Tibial nerve (tissue), 4 donors: ENCODE measurements around the gene SGSM1. TPM values are rescaled to one million over a fixed set of nuclear protein-coding genes. Genes with fewer than 3 reads are reported as not detected.
A peak's percentile ranks its signal among the peaks of the same experiment; 100 is the strongest.

Experiments
- DNase-seq, 2 donors: peaks; one replicate each; pipeline ENCODE4 v3.0.0-alpha.2; 2019; ENCODE audit warnings: low spot score in 2 of 2
- H3K27ac ChIP-seq, 4 donors: fragments of 200-600 bp; sonication (generic) in 3 of 4; one replicate each; pipeline ENCODE4 v1.5.1; 2017 to 2019; ENCODE audit warnings: mild to moderate bottlenecking in 1 of 4
- H3K27me3 ChIP-seq, 2 donors: fragments of 200-600 bp; sonication (generic) in 1 of 2; one replicate each; pipeline versions ENCODE4 v1.5.1 to v1.6.0; 2017 to 2019
- H3K36me3 ChIP-seq, 3 donors: fragments of 200-600 bp; sonication (generic); one replicate each; pipeline ENCODE4 v1.5.1; 2018 to 2019
- H3K4me1 ChIP-seq, 4 donors: fragments of 200-600 bp; sonication (generic) in 3 of 4; one replicate each; pipeline ENCODE4 v1.5.1; 2017 to 2019
- H3K4me3 ChIP-seq, 4 donors: fragments of 200-600 bp; sonication (generic) in 3 of 4; one replicate each; pipeline ENCODE4 v1.5.1; 2017 to 2019; ENCODE audit warnings: mild to moderate bottlenecking in 1 of 4, moderate library complexity in 1 of 4
- H3K9me3 ChIP-seq, 4 donors: fragments of 200-600 bp; sonication (generic) in 3 of 4; one replicate each; pipeline ENCODE4 v1.5.1; 2017 to 2019
- CTCF ChIP-seq, 5 experiments: fragments of 200-600 bp in 3 of 5; fragments of 450-650 bp in 2 of 5; sonication (generic) in 3 of 5; IDR thresholded peaks; one replicate each; pipeline ENCODE4 v1.5.1; 2016 to 2019; ENCODE audit warnings: antibody characterized with exemption in 5 of 5, mild to moderate bottlenecking in 3 of 5, moderate library complexity in 2 of 5
- EP300 ChIP-seq, 2 donors: sonication (generic); formaldehyde crosslinking; IDR thresholded peaks; one replicate each; pipeline ENCODE4 v1.6.1; 2017; ENCODE audit warnings: antibody characterized with exemption in 2 of 2, mild to moderate bottlenecking in 1 of 2
- POLR2A ChIP-seq, 2 donors: fragments of 450-650 bp; IDR thresholded peaks; one replicate each; pipeline ENCODE4 v1.6.1; 2017; ENCODE audit warnings: antibody characterized with exemption in 2 of 2, mild to moderate bottlenecking in 2 of 2, moderate library complexity in 2 of 2
- WGBS, 2 donors: methylation state at CpG; one replicate each; pipeline ENCODE4 v1.1.5; 2018; 5-methylcytosine and 5-hydroxymethylcytosine counted together
- small RNA-seq: library from RNA; depleted of rRNA; stranded (forward); fragments of <200 nt; gene quantifications from one replicate; pipeline ENCODE3, GENCODE V24; 2016
- total RNA-seq, 4 donors: library from RNA; depleted of rRNA; stranded (reverse); fragments of >200 nt; gene quantifications; one replicate each; pipeline ENCODE4 v1.1.0, GENCODE V29; 2016

Gene SGSM1
- total RNA-seq, 4 donors from 2014 or later = 0.22 to 1.5 (median 0.70) TPM

GRCh38 chr22:24973872-24974271, 167.9 kb downstream of the SGSM1 start:
- H3K27me3 ChIP-seq = no peaks in the 10 kb centered on the region
- 80% methylated on average over 6 of the region's 6 CpGs for WGBS, 2 donors
- no peak for DNase-seq
- peaks cover 0 to 63% (median 34%) of the 10 kb centered on the region in 4 donors for H3K4me1 ChIP-seq
- TF ChIP-seq POLR2A (IDR thresholded peaks at IDR 0.05) (no peak), EP300 (IDR thresholded peaks at IDR 0.05) (no peak), CTCF (IDR thresholded peaks at IDR 0.05) (no peak)
- H3K9me3 ChIP-seq = no peaks in the 10 kb centered on the region
- no peaks in the 10 kb centered on the region for H3K36me3 ChIP-seq
- H3K27ac ChIP-seq = peak overlapping the region in 1 of 4 donors; percentile 81
- no peak overlapping the region for H3K4me3 ChIP-seq

GRCh38 chr22:24975125-24975640, 169.2 kb downstream of the SGSM1 start:
- H3K4me3 ChIP-seq = no peak overlapping the region
- DNase-seq = no peak
- H3K27ac ChIP-seq = peak overlapping the region in 3 of 4 donors; percentile 81 to 93 (median 91)
- H3K4me1 ChIP-seq = peaks cover 0 to 56% (median 34%) of the 10 kb centered on the region in 4 donors
- no peaks in the 10 kb centered on the region for H3K27me3 ChIP-seq
- H3K9me3 ChIP-seq = no peaks in the 10 kb centered on the region
- 67 to 73% methylated on average over 5 of the region's 5 CpGs for WGBS, 2 donors
- no peaks in the 10 kb centered on the region for H3K36me3 ChIP-seq
- no peak for TF ChIP-seq CTCF (IDR thresholded peaks at IDR 0.05)
- no peak for TF ChIP-seq POLR2A (IDR thresholded peaks at IDR 0.05)
- no peak for TF ChIP-seq EP300 (IDR thresholded peaks at IDR 0.05)

- Histone ChIP-seq H3K36me3 (no peaks in the 10 kb centered on the region), H3K27ac (peak overlapping the region; percentile 81 to 93 (median 92)), H3K27me3 (no peaks in the 10 kb centered on the region), H3K4me3 (peak overlapping the region in 1 of 4 donors; percentile 1), H3K9me3 (no peaks in the 10 kb centered on the region), H3K4me1 (peaks cover 0 to 57% (median 34%) of the 10 kb centered on the region in 4 donors)
- 36 to 51% methylated on average over 11 of the region's 11 CpGs for WGBS, 2 donors
- TF ChIP-seq CTCF (IDR thresholded peaks at IDR 0.05) = no peak
- TF ChIP-seq EP300 (IDR thresholded peaks at IDR 0.05) = peak in 1 of 2 donors; percentile 82
- TF ChIP-seq POLR2A (IDR thresholded peaks at IDR 0.05) = no peak
- peak; percentile 74 to 81 for DNase-seq
These were observed 169.9 kb downstream of the SGSM1 start for GRCh38 chr22:24975813-24976341.

GRCh38 chr22:24976442-24977218, 170.6 kb downstream of the SGSM1 start:
- no peak for DNase-seq
- no peaks in the 10 kb centered on the region for H3K36me3 ChIP-seq
- peak overlapping the region; percentile 81 to 93 (median 92) for H3K27ac ChIP-seq
- H3K27me3 ChIP-seq = no peaks in the 10 kb centered on the region
- peak overlapping the region in 1 of 4 donors; percentile 1 for H3K4me3 ChIP-seq
- TF ChIP-seq POLR2A (IDR thresholded peaks at IDR 0.05) (no peak), EP300 (IDR thresholded peaks at IDR 0.05) (no peak), CTCF (IDR thresholded peaks at IDR 0.05) (no peak)
- WGBS, 2 donors = 45 to 55% methylated on average over 17 to 18 of the region's 18 CpGs
- H3K9me3 ChIP-seq = no peaks in the 10 kb centered on the region
- peaks cover 0 to 65% (median 34%) of the 10 kb centered on the region in 4 donors for H3K4me1 ChIP-seq

Small RNA genes within 50 kb of the gene (small RNA-seq; reads per million reads assigned to genes)
- gene RF00275 = not detected

Other genes starting within 250 kb of the SGSM1 start
- gene LRRC75B, start 213.1 kb upstream of the SGSM1 start, total RNA-seq = 10 to 100 TPM; 33.5 to 55.7 (median 40.2) TPM
- 10 to 100 TPM in 3 of 4 donors, 1 to 10 TPM in 1; 5.9 to 16.9 (median 15.8) TPM for gene GGT1, start 203.0 kb upstream of the SGSM1 start, total RNA-seq
- not detected for gene PIWIL3, start 31.5 kb upstream of the SGSM1 start, total RNA-seq
- not detected for gene LHFPL7, start 140.5 kb downstream of the SGSM1 start, total RNA-seq
- gene KIAA1671, start 146.5 kb downstream of the SGSM1 start, total RNA-seq = 10 to 100 TPM; 30.6 to 52.7 (median 39.9) TPM